Ascending aorta (tissue), 2 donors: ENCODE results near the gene SHC2. TPM values are rescaled to one million over a fixed set of nuclear protein-coding genes. Genes with fewer than 3 reads are reported as not detected.
"Not testable (repeated sequence)": the region's sequence is repeated elsewhere in the genome, so short reads cannot be mapped to it uniquely, and the experiment has no call there.

Source experiments
- DNase-seq, 2 donors: peaks; one replicate each; pipeline ENCODE4 v3.0.0-alpha.2; 2019; ENCODE audit warnings: low spot score in 2 of 2
- H3K27ac ChIP-seq, 2 donors: fragments of 200-600 bp; sonication (generic); one replicate each; pipeline ENCODE4 v1.5.1; 2016 to 2017; ENCODE audit warnings: mild to moderate bottlenecking in 1 of 2
- H3K27me3 ChIP-seq: fragments of 200-600 bp; sonication (generic); one replicate; pipeline ENCODE4 v1.5.1; 2017
- H3K36me3 ChIP-seq, 2 donors: fragments of 200-600 bp; sonication (generic); one replicate each; pipeline ENCODE4 v1.5.1; 2016
- H3K4me1 ChIP-seq, 2 donors: fragments of 200-600 bp; sonication (generic); one replicate each; pipeline ENCODE4 v1.5.1; 2016 to 2017; ENCODE audit warnings: mild to moderate bottlenecking in 1 of 2
- H3K4me3 ChIP-seq, 2 donors: fragments of 200-600 bp; sonication (generic); one replicate each; pipeline ENCODE4 v1.5.1; 2016 to 2017; ENCODE audit warnings: mild to moderate bottlenecking in 1 of 2
- H3K9me3 ChIP-seq, 2 donors: fragments of 200-600 bp; sonication (generic); one replicate each; pipeline ENCODE4 v1.5.1; 2016
- CTCF ChIP-seq, 3 experiments: fragments of 200-600 bp in 2 of 3; fragments of 450-650 bp in 1 of 3; sonication (generic) in 2 of 3; IDR thresholded peaks; one replicate each; pipeline ENCODE4 v1.5.1; 2016 to 2019; ENCODE audit warnings: antibody characterized with exemption in 3 of 3, mild to moderate bottlenecking in 1 of 3, moderate library complexity in 1 of 3
- intact Hi-C: fragments of 100-400 bp; cut with DNase I; formaldehyde crosslinking; loops from one replicate; pipeline ENCODE4 v1.15.1; 2023
- total RNA-seq: library from RNA; depleted of rRNA; stranded (reverse); fragments of >200 nt; gene quantifications from one replicate; pipeline ENCODE4 v1.1.0, GENCODE V29; 2016

SHC2 gene
- total RNA-seq, 1 donor from 2014 or later: 51.2 TPM

- no peaks in the 10 kb centered on the region for H3K4me1 ChIP-seq
- no peak overlapping the region for H3K4me3 ChIP-seq
- H3K36me3 ChIP-seq: no peaks in the 10 kb centered on the region
- intact Hi-C loops: no loop called here
- H3K9me3 ChIP-seq: no peaks in the 10 kb centered on the region
- no peak for TF ChIP-seq CTCF (IDR thresholded peaks at IDR 0.05)
- no peak overlapping the region for H3K27ac ChIP-seq
- DNase-seq: no peak
- no peaks in the 10 kb centered on the region for H3K27me3 ChIP-seq
Observed at GRCh38 chr19:390386-391206, 70.2 kb downstream of the SHC2 start.

- H3K4me1 ChIP-seq: no peaks in the 10 kb centered on the region
- no peak overlapping the region for H3K27ac ChIP-seq
- no peak for DNase-seq
- no peaks in the 10 kb centered on the region for H3K27me3 ChIP-seq
- intact Hi-C loops: no loop called here
- H3K4me3 ChIP-seq: no peak overlapping the region
- no peaks in the 10 kb centered on the region for H3K36me3 ChIP-seq
- no peaks in the 10 kb centered on the region for H3K9me3 ChIP-seq
- TF ChIP-seq CTCF (IDR thresholded peaks at IDR 0.05): no peak
Observed at GRCh38 chr19:389935-390289, 70.9 kb downstream of the SHC2 start.

- Histone ChIP-seq H3K27ac (no peak overlapping the region), H3K9me3 (no peaks in the 10 kb centered on the region), H3K36me3 (no peaks in the 10 kb centered on the region), H3K4me1 (no peaks in the 10 kb centered on the region), H3K27me3 (no peaks in the 10 kb centered on the region), H3K4me3 (no peak overlapping the region)
- intact Hi-C loops: no loop called here
- TF ChIP-seq CTCF (IDR thresholded peaks at IDR 0.05): no peak
- no peak for DNase-seq
Observed at GRCh38 chr19:389255-389934, 71.4 kb downstream of the SHC2 start.

- H3K9me3 ChIP-seq: no peaks in the 10 kb centered on the region
- H3K4me1 ChIP-seq: no peaks in the 10 kb centered on the region
- no peaks in the 10 kb centered on the region for H3K27me3 ChIP-seq
- DNase-seq: no peak
- no peak overlapping the region for H3K27ac ChIP-seq
- no peak for TF ChIP-seq CTCF (IDR thresholded peaks at IDR 0.05)
- intact Hi-C loops: no loop called here
- no peaks in the 10 kb centered on the region for H3K36me3 ChIP-seq
- no peak overlapping the region for H3K4me3 ChIP-seq
Observed at GRCh38 chr19:388691-389090, 72.1 kb downstream of the SHC2 start.

- no peak overlapping the region for H3K4me3 ChIP-seq
- intact Hi-C loops: no loop called here
- no peaks in the 10 kb centered on the region for H3K36me3 ChIP-seq
- no peaks in the 10 kb centered on the region for H3K4me1 ChIP-seq
- no peaks in the 10 kb centered on the region for H3K9me3 ChIP-seq
- TF ChIP-seq CTCF (IDR thresholded peaks at IDR 0.05): no peak
- no peaks in the 10 kb centered on the region for H3K27me3 ChIP-seq
- no peak overlapping the region for H3K27ac ChIP-seq
- no peak for DNase-seq
Observed at GRCh38 chr19:387777-388176, 73.1 kb downstream of the SHC2 start.

GRCh38 chr19:386632-387301, 74.1 kb downstream of the SHC2 start:
- H3K9me3 ChIP-seq, DNase-seq, intact Hi-C loops, H3K4me1 ChIP-seq, H3K27ac ChIP-seq, H3K27me3 ChIP-seq, H3K36me3 ChIP-seq, H3K4me3 ChIP-seq: not testable (repeated sequence)

- H3K27ac ChIP-seq, intact Hi-C loops: not testable (repeated sequence)
Observed at GRCh38 chr19:386189-386588, 74.6 kb downstream of the SHC2 start.

More at GRCh38 chr19:386189-386588, 74.6 kb downstream of the SHC2 start:
- not testable (repeated sequence) for H3K27me3 ChIP-seq, DNase-seq, H3K9me3 ChIP-seq, H3K4me1 ChIP-seq, H3K36me3 ChIP-seq, H3K4me3 ChIP-seq
